Measurements from ENCODE around the gene RNU11. TPM values are rescaled to one million over a fixed set of nuclear protein-coding genes. Genes with fewer than 3 reads are reported as not detected.

RNU11 gene
- total RNA-seq, 1 experiment from 2014 or later, result not detected

Other genes with a start within 250 kb of the RNU11 start
- 92.1 and 93.6 TPM in 2 replicates for gene RCC1, start 142.6 kb upstream of the RNU11 start, total RNA-seq (2021)
- gene TRNAU1AP, start 95.5 kb upstream of the RNU11 start, total RNA-seq (2021), result 42.2 and 45.0 TPM in 2 replicates
- gene RAB42, start 56.3 kb upstream of the RNU11 start, total RNA-seq (2021), result 13.2 and 15.6 TPM in 2 replicates
- gene TAF12, start 5.5 kb upstream of the RNU11 start, total RNA-seq (2021), result 22.1 and 23.6 TPM in 2 replicates
- 17.0 and 17.1 TPM in 2 replicates for gene GMEB1, start 20.2 kb downstream of the RNU11 start, total RNA-seq (2021)
- gene YTHDF2, start 88.3 kb downstream of the RNU11 start, total RNA-seq (2021), result 196 and 200 TPM in 2 replicates
- 1.8 and 2.5 TPM in 2 replicates for gene OPRD1, start 163.6 kb downstream of the RNU11 start, total RNA-seq (2021)

Measured in H9 (cell line).